H9 (cell line): ENCODE measurements around the gene DGLUCY. TPM values are rescaled to one million over a fixed set of nuclear protein-coding genes. Genes with fewer than 3 reads are reported as not detected.

Source experiments
- DNase-seq: peaks from one replicate; pipeline ENCODE4 v3.0.0-alpha.2; 2017
- H2AFZ ChIP-seq: one replicate; pipeline ENCODE4 v1.6.1; 2013; ENCODE audit warnings: mild to moderate bottlenecking, low read length, control low read depth, moderate library complexity
- H2AK5ac ChIP-seq: 2 replicates; pipeline ENCODE4 v1.6.1; 2013; ENCODE audit warnings: low read length, control low read depth, mixed read lengths; ENCODE audit not compliant: insufficient read length
- H2BK120ac ChIP-seq: one replicate; pipeline ENCODE4 v1.6.1; 2013; ENCODE audit warnings: low read depth, mild to moderate bottlenecking, low read length, control low read depth, inconsistent platforms; ENCODE audit not compliant: poor library complexity, severe bottlenecking
- H2BK12ac ChIP-seq: 2 replicates; pipeline ENCODE4 v1.6.1; 2013; ENCODE audit warnings: low read length, control low read depth, mixed read lengths, low read depth; ENCODE audit not compliant: insufficient read length
- H2BK15ac ChIP-seq: 2 replicates; pipeline ENCODE4 v1.6.1; 2013; ENCODE audit warnings: low read depth, low read length, control low read depth
- H2BK20ac ChIP-seq: one replicate; pipeline ENCODE4 v1.6.1; 2013; ENCODE audit warnings: low read depth, mild to moderate bottlenecking, low read length, control low read depth, inconsistent platforms; ENCODE audit not compliant: poor library complexity, severe bottlenecking
- H2BK5ac ChIP-seq: 2 replicates; pipeline ENCODE4 v1.6.1; 2013; ENCODE audit warnings: low read length, control low read depth, mixed read lengths; ENCODE audit not compliant: insufficient read length
- H3K14ac ChIP-seq: 2 replicates; pipeline ENCODE4 v1.6.1; 2013; ENCODE audit warnings: low read length, control low read depth; ENCODE audit not compliant: insufficient read depth
- H3K18ac ChIP-seq: 2 replicates; pipeline ENCODE4 v1.6.1; 2013; ENCODE audit warnings: low read depth, mild to moderate bottlenecking, mixed read lengths, low read length, control low read depth; ENCODE audit not compliant: insufficient read length
- H3K23ac ChIP-seq: 2 replicates; pipeline ENCODE4 v1.6.1; 2013; ENCODE audit warnings: low read length, control low read depth, mixed read lengths, low read depth; ENCODE audit not compliant: insufficient read length
- H3K23me2 ChIP-seq: 2 replicates; pipeline ENCODE4 v1.6.1; 2013; ENCODE audit warnings: low read depth, mild to moderate bottlenecking, mixed read lengths, low read length, control low read depth; ENCODE audit not compliant: insufficient read length, poor library complexity, severe bottlenecking
- H3K27ac ChIP-seq: 2 replicates; pipeline ENCODE4 v1.5.1; 2013; ENCODE audit warnings: low read length, control low read depth, mixed read lengths, low read depth; ENCODE audit not compliant: insufficient read length
- H3K27me3 ChIP-seq: 2 replicates; pipeline ENCODE4 v1.6.1; 2013; ENCODE audit warnings: low read length, control low read depth, inconsistent platforms; ENCODE audit not compliant: insufficient read depth
- H3K4ac ChIP-seq: 2 replicates; pipeline ENCODE4 v1.6.1; 2013; ENCODE audit warnings: low read depth, mild to moderate bottlenecking, control low read depth, inconsistent platforms, low read length, moderate library complexity
- H3K4me1 ChIP-seq: 2 replicates; pipeline ENCODE4 v1.6.1; 2013; ENCODE audit warnings: low read length, control low read depth, inconsistent platforms; ENCODE audit not compliant: insufficient read depth
- H3K4me2 ChIP-seq: 2 replicates; pipeline ENCODE4 v1.6.1; 2013; ENCODE audit warnings: low read length, control low read depth, mixed read lengths; ENCODE audit not compliant: insufficient read length, insufficient read depth
- H3K56ac ChIP-seq: 2 replicates; pipeline ENCODE4 v1.6.1; 2013; ENCODE audit warnings: low read depth, mild to moderate bottlenecking, mixed read lengths, low read length, control low read depth; ENCODE audit not compliant: insufficient read length
- H3K79me1 ChIP-seq: 2 replicates; pipeline ENCODE4 v1.6.1; 2013; ENCODE audit warnings: low read depth, mild to moderate bottlenecking, moderate library complexity, low read length, control low read depth, inconsistent platforms; ENCODE audit not compliant: insufficient read depth, poor library complexity, severe bottlenecking
- H3K79me2 ChIP-seq: 2 replicates; pipeline ENCODE4 v1.6.1; 2013; ENCODE audit warnings: low read length, control low read depth, inconsistent platforms; ENCODE audit not compliant: insufficient read depth
- H3K9ac ChIP-seq: 2 replicates; pipeline ENCODE4 v1.6.1; 2013; ENCODE audit warnings: low read length, control low read depth, mixed read lengths; ENCODE audit not compliant: insufficient read length; ENCODE audit errors: extremely low read depth
- H3K9me3 ChIP-seq: one replicate; pipeline ENCODE4 v1.6.1; 2013; ENCODE audit warnings: low read depth, low read length, inconsistent platforms; ENCODE audit not compliant: control insufficient read depth
- H3T11ph ChIP-seq: one replicate; pipeline ENCODE4 v1.6.1; 2013; ENCODE audit warnings: mild to moderate bottlenecking, low read length, control low read depth, inconsistent platforms
- H4K20me1 ChIP-seq: one replicate; pipeline ENCODE4 v1.6.1; 2013; ENCODE audit not compliant: control insufficient read depth, insufficient read length, insufficient read depth
- H4K5ac ChIP-seq: 2 replicates; pipeline ENCODE4 v1.6.1; 2013; ENCODE audit warnings: low read depth, mild to moderate bottlenecking, mixed read lengths, low read length, control low read depth; ENCODE audit not compliant: insufficient read length
- H4K8ac ChIP-seq: replicated peaks from 2 replicates; pipeline ENCODE4 v1.6.1; 2013; ENCODE audit warnings: low read length, control low read depth, mixed read lengths, low read depth; ENCODE audit not compliant: insufficient read length
- H4K91ac ChIP-seq: 2 replicates; pipeline ENCODE4 v1.6.1; 2013; ENCODE audit warnings: low read depth, mild to moderate bottlenecking, moderate library complexity, mixed read lengths, low read length, control low read depth; ENCODE audit not compliant: insufficient read length
- H3K27ac Mint-ChIP-seq, 3 experiments: 2 replicates in 2 of 3; 3 replicates in 1 of 3; pipeline ENCODE4 v1.8.0; 2020 to 2021; ENCODE audit warnings: mixed read lengths in 3 of 3, mild to moderate bottlenecking in 1 of 3, moderate library complexity in 1 of 3
- H3K27me3 Mint-ChIP-seq: 2 replicates; pipeline ENCODE4 v1.8.0; 2021; ENCODE audit warnings: low read depth, mild to moderate bottlenecking, moderate library complexity, mixed read lengths
- H3K36me3 Mint-ChIP-seq, 3 experiments: 2 replicates in 2 of 3; 3 replicates in 1 of 3; pipeline ENCODE4 v1.8.0; 2020 to 2021; ENCODE audit warnings: low read depth in 3 of 3, mixed read lengths in 3 of 3; ENCODE audit not compliant: insufficient read depth in 1 of 3
- H3K4me1 Mint-ChIP-seq, 2 experiments: 2 replicates each; pipeline ENCODE4 v1.8.0; 2020; ENCODE audit warnings: mixed read lengths in 2 of 2
- H3K4me3 Mint-ChIP-seq, 2 experiments: 2 replicates in 1 of 2; 3 replicates in 1 of 2; pipeline ENCODE4 v1.8.0; 2020 to 2021; ENCODE audit warnings: mild to moderate bottlenecking in 2 of 2, mixed read lengths in 2 of 2, moderate library complexity in 1 of 2
- H3K9me3 Mint-ChIP-seq, 2 experiments: 2 replicates in 1 of 2; 3 replicates in 1 of 2; pipeline ENCODE4 v1.8.0; 2020; ENCODE audit warnings: mild to moderate bottlenecking in 2 of 2, mixed read lengths in 2 of 2, moderate library complexity in 1 of 2
- CTCF ChIP-seq: fragments of 200-600 bp; sonication (generic); conservative IDR thresholded peaks from 3 replicates; pipeline ENCODE4 v1.8.0; 2021; ENCODE audit warnings: antibody characterized with exemption, mild to moderate bottlenecking
- WGBS: extraction: QIAGEN DNeasy Blood & Tissue Kit; methylation state at CpG from one replicate; pipeline ENCODE4 v1.1.7; 2013; ENCODE audit warnings: missing lambda C conversion rate, low lambda C conversion rate, mixed read lengths; ENCODE audit not compliant: insufficient read length; ENCODE audit errors: extremely low coverage; 5-methylcytosine and 5-hydroxymethylcytosine counted together
- total RNA-seq: library from RNA; stranded (reverse); gene quantifications from 2 replicates; pipeline ENCODE4 v1.2.1, GENCODE V29; 2021

The DGLUCY gene
- total RNA-seq, 1 experiment from 2014 or later = 29.6 TPM

GRCh38 chr14:91127401-91127801 lies 13.5 kb downstream of the DGLUCY start:
- Histone ChIP-seq H2BK20ac (no peak overlapping the region), H3K79me2 (no peaks in the 10 kb centered on the region), H4K5ac (no peak overlapping the region), H3K18ac (no peak overlapping the region), H2BK5ac (no peak overlapping the region), H2AK5ac (no peak overlapping the region), H3K9me3 (no peaks in the 10 kb centered on the region), H3K14ac (no peak overlapping the region), H2AFZ (no peak overlapping the region), H4K20me1 (peaks cover 3% of the 10 kb centered on the region), H3K27ac (no peak overlapping the region), H4K8ac (no peak overlapping the region), H3K79me1 (no peaks in the 10 kb centered on the region), H4K91ac (no peak overlapping the region), H2BK15ac (no peak overlapping the region), H3T11ph (no peak overlapping the region), H2BK120ac (no peak overlapping the region), H3K9ac (no peak overlapping the region), H3K56ac (no peak overlapping the region), H3K4me2 (no peak overlapping the region), H3K23ac (no peak overlapping the region), H2BK12ac (no peak overlapping the region), H3K23me2 (no peaks in the 10 kb centered on the region), H3K27me3 (no peaks in the 10 kb centered on the region), H3K4ac (no peak overlapping the region), H3K4me1 (no peaks in the 10 kb centered on the region)
- Mint-ChIP-seq H3K27ac (no peak overlapping the region), H3K27me3 (no peaks in the 10 kb centered on the region), H3K4me1 (peaks cover 3% of the 10 kb centered on the region in 2 experiments; a peak in 3 of 4 replicates), H3K36me3 (peaks cover 6 to 39% (median 32%) of the 10 kb centered on the region in 3 experiments; a peak in 6 of 7 replicates), H3K4me3 (no peak overlapping the region), H3K9me3 (peaks cover 0 to 1% of the 10 kb centered on the region in 2 experiments; a peak in 1 of 5 replicates)
- DNase-seq = no peak
- no CpG with 5 or more reads among the region's 8 CpGs for WGBS
- no peak for TF ChIP-seq CTCF
